Omental fat pad (tissue), 4 donors: ENCODE results near the gene ZFP42. TPM values are rescaled to one million over a fixed set of nuclear protein-coding genes. Genes with fewer than 3 reads are reported as not detected.

ENCODE experiments used
- ATAC-seq: fragments of 150-250 bp; one replicate; pipeline ENCODE4 v1.9.1; 2016; ENCODE audit warnings: mild to moderate bottlenecking, moderate library complexity; ENCODE audit not compliant: low FRiP score
- DNase-seq: peaks from one replicate; pipeline ENCODE4 v3.0.0-alpha.2; 2019; ENCODE audit warnings: low spot score
- total RNA-seq, 4 donors: library from RNA; depleted of rRNA; stranded (reverse); fragments of >200 nt; gene quantifications; one replicate each; pipeline ENCODE4 v1.1.0, GENCODE V29; 2016
- TF ChIP-seq, protein P1 (sequence below), 3 donors: fragments of 450-650 bp; IDR thresholded peaks; one replicate each; pipeline ENCODE4 v1.5.1; 2016 to 2017; ENCODE audit warnings: antibody characterized with exemption in 3 of 3, mild to moderate bottlenecking in 3 of 3, moderate library complexity in 2 of 3

The ZFP42 gene
- total RNA-seq: under 1 TPM in 2 of 4 donors, not detected in 2; 0.24 to 0.46 TPM

GRCh38 chr4:187995322-187996207, at the start of gene ZFP42:
ZFP42 (plus strand) TSS chr4:187995771; CDS start chr4:188002808, 7,037 bp downstream.
- TF ChIP-seq, protein P1, sequence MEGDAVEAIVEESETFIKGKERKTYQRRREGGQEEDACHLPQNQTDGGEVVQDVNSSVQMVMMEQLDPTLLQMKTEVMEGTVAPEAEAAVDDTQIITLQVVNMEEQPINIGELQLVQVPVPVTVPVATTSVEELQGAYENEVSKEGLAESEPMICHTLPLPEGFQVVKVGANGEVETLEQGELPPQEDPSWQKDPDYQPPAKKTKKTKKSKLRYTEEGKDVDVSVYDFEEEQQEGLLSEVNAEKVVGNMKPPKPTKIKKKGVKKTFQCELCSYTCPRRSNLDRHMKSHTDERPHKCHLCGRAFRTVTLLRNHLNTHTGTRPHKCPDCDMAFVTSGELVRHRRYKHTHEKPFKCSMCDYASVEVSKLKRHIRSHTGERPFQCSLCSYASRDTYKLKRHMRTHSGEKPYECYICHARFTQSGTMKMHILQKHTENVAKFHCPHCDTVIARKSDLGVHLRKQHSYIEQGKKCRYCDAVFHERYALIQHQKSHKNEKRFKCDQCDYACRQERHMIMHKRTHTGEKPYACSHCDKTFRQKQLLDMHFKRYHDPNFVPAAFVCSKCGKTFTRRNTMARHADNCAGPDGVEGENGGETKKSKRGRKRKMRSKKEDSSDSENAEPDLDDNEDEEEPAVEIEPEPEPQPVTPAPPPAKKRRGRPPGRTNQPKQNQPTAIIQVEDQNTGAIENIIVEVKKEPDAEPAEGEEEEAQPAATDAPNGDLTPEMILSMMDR (IDR thresholded peaks at IDR 0.05): no peak
- DNase-seq: no peak
- ATAC-seq: no peak

GRCh38 chr4:187961171-187961570, 34.4 kb upstream of the ZFP42 start:
- no peak for ATAC-seq
- DNase-seq: no peak
- TF ChIP-seq, protein P1 (IDR thresholded peaks at IDR 0.05): no peak

- ATAC-seq: no peak
- TF ChIP-seq, protein P1 (IDR thresholded peaks at IDR 0.05): no peak
- no peak for DNase-seq
Observed at GRCh38 chr4:187961961-187962360, 33.6 kb upstream of the ZFP42 start.

DNA sequence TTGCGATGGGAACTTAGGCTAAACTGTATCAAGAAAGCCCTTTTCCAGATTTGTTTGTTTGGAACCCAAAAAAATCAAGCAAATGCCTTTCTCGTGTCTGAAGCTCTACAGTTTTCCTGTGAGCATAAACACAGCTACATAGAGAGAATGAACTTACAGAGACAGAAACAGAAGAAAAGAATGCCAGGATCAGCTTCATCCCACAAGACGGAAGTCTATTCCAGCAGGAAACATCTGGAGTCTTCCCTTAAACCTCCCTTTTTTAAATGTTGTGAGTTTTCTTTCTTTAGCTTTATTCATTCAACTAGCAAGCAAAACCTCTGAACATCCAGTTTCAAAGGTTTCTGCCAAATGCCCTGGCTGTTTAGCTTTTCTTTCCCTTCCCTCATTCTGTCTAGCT, 32.6 kb upstream of the ZFP42 start:
- no peak for ATAC-seq
- TF ChIP-seq, protein P1 (IDR thresholded peaks at IDR 0.05): no peak
- no peak for DNase-seq

GRCh38 chr4:187965726-187966125, 29.8 kb upstream of the ZFP42 start:
- no peak for ATAC-seq
- no peak for DNase-seq
- TF ChIP-seq, protein P1 (IDR thresholded peaks at IDR 0.05): no peak

DNA sequence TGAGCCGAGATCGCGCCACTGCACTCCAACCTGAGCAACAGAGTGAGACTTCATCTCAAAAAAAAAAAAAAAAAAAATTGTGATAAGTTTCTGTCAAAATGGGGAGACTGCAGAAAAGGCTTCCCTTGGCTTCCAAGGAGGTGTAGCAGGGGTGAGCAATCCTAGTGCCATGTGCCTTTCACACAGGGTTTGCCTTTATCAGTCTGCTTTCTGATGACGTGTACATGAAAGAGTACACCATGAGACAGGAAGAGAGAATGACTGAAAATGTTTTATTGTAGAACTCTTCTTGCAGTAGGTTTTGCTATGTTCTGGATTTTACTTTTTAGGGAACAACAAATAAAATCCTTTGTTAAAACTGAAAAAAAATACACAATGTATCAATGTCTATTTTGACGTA, 23.4 kb upstream of the ZFP42 start:
- TF ChIP-seq, protein P1 (IDR thresholded peaks at IDR 0.05): no peak
- ATAC-seq (no peak), DNase-seq (no peak)

DNA sequence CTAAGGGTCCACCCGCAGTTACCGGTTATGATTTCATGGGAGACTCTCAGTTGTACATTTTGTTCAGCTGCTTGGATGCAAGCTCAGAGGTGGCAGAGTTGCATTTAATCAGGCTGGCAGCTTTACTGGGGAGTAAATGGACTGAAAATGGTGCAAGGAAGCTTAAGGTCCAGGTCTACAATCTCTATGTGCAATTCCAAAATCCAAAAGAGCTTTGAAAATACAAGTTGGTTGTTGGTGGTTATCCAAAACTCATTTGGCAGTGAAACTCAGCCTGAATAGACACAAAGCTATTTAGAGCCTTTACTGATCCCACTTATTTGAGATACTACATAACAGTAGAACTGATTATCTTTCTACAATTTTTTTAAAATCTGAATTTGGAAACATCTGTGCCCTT, 11.8 kb upstream of the ZFP42 start:
- TF ChIP-seq, protein P1 (IDR thresholded peaks at IDR 0.05): no peak
- DNase-seq (no peak), ATAC-seq (no peak)
